Colonic mucosa (tissue), 4 donors: ENCODE data around the gene CD70. TPM values are rescaled to one million over a fixed set of nuclear protein-coding genes. Genes with fewer than 3 reads are reported as not detected.
"Not testable (repeated sequence)": the region's sequence is repeated elsewhere in the genome, so short reads cannot be mapped to it uniquely, and the experiment has no call there.

Experiments used
- DNase-seq: peaks from one replicate; pipeline ENCODE4 v3.0.0-alpha.2; 2020
- H3K27ac ChIP-seq: fragments of 200-600 bp; one replicate; pipeline ENCODE4 v1.8.0; 2021
- H3K27me3 ChIP-seq: fragments of 200-600 bp; one replicate; pipeline ENCODE4 v1.8.0; 2021
- H3K36me3 ChIP-seq: fragments of 200-600 bp; one replicate; pipeline ENCODE4 v1.8.0; 2021
- H3K4me1 ChIP-seq: fragments of 200-600 bp; one replicate; pipeline ENCODE4 v1.8.0; 2021; ENCODE audit warnings: mild to moderate bottlenecking
- H3K4me3 ChIP-seq: fragments of 200-600 bp; one replicate; pipeline ENCODE4 v1.8.0; 2021
- H3K9ac ChIP-seq, 2 donors: one replicate each; pipeline ENCODE4 v1.7.0; 2013; ENCODE audit warnings: control low read depth in 2 of 2, low read depth in 2 of 2, low read length in 2 of 2
- H3K9me3 ChIP-seq: fragments of 200-600 bp; one replicate; pipeline ENCODE4 v1.8.0; 2021
- intact Hi-C: fragments of 100-400 bp; cut with DNase I; formaldehyde crosslinking; loops from one replicate; pipeline ENCODE4 v1.14.1; 2022
- total RNA-seq, 2 donors: library from RNA; stranded (reverse); fragmentation: NEBNext Ultra II Directional in 1 of 2; extraction: Animal tissue kit (Norgen Biotek cat#: 25700) in 1 of 2; gene quantifications; one replicate each; pipeline ENCODE4 v1.2.1, GENCODE V29; 2021
- TF ChIP-seq, protein P1 (sequence below): fragments of 200-600 bp; IDR thresholded peaks from one replicate; pipeline ENCODE4 v1.8.0; 2022; ENCODE audit warnings: antibody characterized with exemption, mild to moderate bottlenecking
- donor health status: healthy.
- donor health status: DM: no; HTN: no; CAD: no.
- donor health status: DM: no; HTN: no; CAD: no.

The CD70 gene
- total RNA-seq, 2 donors from 2014 or later, result 0.27 to 0.57 TPM

DNA sequence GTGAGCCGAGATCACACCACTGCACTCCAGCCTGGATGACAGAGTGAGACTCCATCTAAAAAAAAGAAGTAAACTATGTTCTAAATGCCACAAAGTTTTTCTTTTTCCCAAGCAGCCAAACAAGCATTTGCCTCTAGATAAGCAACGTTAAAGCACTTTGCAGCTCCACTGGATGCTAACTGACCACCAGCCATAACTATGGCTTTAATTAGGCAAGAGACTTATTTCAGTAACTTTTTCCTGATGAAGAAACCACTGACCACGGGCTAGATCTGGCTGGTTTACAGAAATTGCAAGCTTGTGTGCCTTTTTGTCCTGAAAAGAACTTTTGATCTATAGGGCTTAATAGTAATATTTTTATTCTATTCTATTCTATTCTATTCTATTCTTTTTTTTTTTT, 22.1 kb downstream of the CD70 start:
- DNase-seq, result no peak
- H3K27me3 ChIP-seq, result no peaks in the 10 kb centered on the region

DNA sequence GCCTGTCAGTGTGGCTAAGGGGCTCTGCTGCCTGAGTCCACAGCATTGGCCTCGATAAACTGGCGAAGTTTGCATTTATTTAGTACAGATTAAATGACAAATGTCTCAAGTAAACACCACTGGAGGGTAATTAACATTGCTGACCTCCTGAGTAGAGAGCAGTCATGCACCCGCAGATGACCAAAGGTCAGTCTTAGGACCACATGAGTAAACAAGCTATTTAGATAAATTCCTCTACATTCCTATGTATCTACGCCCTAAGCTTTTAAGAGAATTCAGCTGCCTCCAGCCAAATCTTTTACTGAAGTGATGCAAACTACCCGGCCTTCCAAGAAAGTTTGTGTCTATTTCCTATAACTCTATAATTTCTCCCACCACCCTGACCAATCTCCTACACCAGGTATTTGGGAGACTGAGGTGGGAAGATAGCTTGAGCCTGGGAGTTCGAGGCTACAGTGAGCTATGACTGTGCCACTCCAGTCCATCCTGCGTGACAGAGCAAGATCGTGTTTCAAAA, 22.9 kb downstream of the CD70 start:
- no peak for DNase-seq
- Histone ChIP-seq H3K27ac (no peak overlapping the region), H3K9ac (no peak overlapping the region), H3K27me3 (no peaks in the 10 kb centered on the region), H3K36me3 (no peaks in the 10 kb centered on the region), H3K4me3 (no peak overlapping the region), H3K9me3 (no peaks in the 10 kb centered on the region), H3K4me1 (no peaks in the 10 kb centered on the region)
- TF ChIP-seq, protein P1, sequence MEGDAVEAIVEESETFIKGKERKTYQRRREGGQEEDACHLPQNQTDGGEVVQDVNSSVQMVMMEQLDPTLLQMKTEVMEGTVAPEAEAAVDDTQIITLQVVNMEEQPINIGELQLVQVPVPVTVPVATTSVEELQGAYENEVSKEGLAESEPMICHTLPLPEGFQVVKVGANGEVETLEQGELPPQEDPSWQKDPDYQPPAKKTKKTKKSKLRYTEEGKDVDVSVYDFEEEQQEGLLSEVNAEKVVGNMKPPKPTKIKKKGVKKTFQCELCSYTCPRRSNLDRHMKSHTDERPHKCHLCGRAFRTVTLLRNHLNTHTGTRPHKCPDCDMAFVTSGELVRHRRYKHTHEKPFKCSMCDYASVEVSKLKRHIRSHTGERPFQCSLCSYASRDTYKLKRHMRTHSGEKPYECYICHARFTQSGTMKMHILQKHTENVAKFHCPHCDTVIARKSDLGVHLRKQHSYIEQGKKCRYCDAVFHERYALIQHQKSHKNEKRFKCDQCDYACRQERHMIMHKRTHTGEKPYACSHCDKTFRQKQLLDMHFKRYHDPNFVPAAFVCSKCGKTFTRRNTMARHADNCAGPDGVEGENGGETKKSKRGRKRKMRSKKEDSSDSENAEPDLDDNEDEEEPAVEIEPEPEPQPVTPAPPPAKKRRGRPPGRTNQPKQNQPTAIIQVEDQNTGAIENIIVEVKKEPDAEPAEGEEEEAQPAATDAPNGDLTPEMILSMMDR, result no peak
- intact Hi-C loops, result no loop called here

More for the DNA sequence above, 22.1 kb downstream of the CD70 start:
- intact Hi-C loops, result no loop called here
- Histone ChIP-seq H3K9me3 (no peaks in the 10 kb centered on the region), H3K4me3 (no peak overlapping the region), H3K9ac (no peak overlapping the region), H3K4me1 (no peaks in the 10 kb centered on the region), H3K36me3 (no peaks in the 10 kb centered on the region), H3K27ac (no peak overlapping the region)
- TF ChIP-seq, protein P1, result no peak

DNA sequence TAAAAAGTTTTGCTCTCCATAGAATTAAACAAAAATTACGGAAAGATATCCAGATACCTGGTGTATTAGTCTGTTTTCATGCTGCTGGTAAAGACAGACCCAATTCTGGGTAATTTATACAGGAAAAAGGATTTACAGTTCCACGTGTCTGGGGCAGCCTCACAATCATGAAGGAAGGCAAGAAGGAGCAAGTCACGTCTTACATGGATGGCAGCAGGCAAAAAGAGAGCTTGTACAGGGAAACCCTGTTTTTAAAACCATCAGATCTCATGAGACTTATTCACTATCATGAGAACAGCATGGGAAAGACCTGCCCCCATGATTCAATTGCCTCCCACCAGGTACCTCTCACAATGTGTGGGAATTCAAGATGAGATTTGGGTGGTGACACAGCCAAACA, 24.2 kb downstream of the CD70 start:
- not testable (repeated sequence) for H3K36me3 ChIP-seq, H3K9me3 ChIP-seq

DNA sequence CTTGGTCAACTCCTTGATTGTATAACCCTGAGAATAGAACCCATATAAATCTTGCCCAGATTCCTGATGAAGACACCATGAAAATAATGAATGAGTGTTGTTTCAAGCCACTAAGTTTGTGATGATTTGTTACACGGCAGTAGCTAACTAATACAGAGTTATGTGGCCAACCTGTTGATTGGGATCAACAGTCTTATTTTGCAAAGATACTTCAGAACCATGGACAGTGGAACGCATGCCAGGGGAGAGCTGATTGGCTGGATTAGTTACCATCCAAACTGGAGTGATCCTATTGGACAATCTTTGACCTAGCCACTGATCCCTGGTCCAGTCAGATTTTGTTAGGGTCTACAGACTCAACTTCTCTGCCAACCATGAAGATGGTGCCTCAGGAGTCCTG, 26.6 kb downstream of the CD70 start:
- no peaks in the 10 kb centered on the region for H3K9me3 ChIP-seq
- TF ChIP-seq, protein P1, result no peak
- H3K4me3 ChIP-seq, result no peak overlapping the region
- no peak for DNase-seq
- intact Hi-C loops, result no loop called here
- no peak overlapping the region for H3K9ac ChIP-seq
- no peaks in the 10 kb centered on the region for H3K4me1 ChIP-seq
- no peak overlapping the region for H3K27ac ChIP-seq
- no peaks in the 10 kb centered on the region for H3K36me3 ChIP-seq
- no peaks in the 10 kb centered on the region for H3K27me3 ChIP-seq

More for the DNA sequence above, 24.2 kb downstream of the CD70 start:
- H3K27ac ChIP-seq, intact Hi-C loops, H3K4me1 ChIP-seq, H3K27me3 ChIP-seq, H3K4me3 ChIP-seq, H3K9ac ChIP-seq, DNase-seq: not testable (repeated sequence)

DNA sequence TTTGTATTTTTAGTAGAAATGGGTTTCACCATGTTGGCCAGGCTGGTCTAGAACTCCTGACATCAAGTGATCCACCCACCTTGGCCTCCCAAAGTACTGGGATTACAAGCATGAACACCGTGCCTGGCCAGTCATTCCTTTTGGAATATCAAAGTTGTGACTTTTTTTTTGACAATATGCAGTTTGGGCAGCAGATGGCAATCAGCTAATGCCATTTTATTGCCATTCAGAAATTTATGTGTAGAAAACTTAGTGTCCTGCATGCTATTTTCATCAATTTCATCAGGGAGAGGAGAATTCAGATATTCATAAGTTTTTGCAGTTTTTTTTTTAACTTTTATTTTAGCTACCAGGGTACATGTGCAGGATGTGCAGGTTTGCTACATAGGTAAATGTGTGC, 28.5 kb downstream of the CD70 start:
- H3K9ac ChIP-seq, H3K4me1 ChIP-seq, H3K9me3 ChIP-seq, H3K4me3 ChIP-seq, H3K36me3 ChIP-seq, H3K27ac ChIP-seq, DNase-seq, H3K27me3 ChIP-seq, intact Hi-C loops: not testable (repeated sequence)

DNA sequence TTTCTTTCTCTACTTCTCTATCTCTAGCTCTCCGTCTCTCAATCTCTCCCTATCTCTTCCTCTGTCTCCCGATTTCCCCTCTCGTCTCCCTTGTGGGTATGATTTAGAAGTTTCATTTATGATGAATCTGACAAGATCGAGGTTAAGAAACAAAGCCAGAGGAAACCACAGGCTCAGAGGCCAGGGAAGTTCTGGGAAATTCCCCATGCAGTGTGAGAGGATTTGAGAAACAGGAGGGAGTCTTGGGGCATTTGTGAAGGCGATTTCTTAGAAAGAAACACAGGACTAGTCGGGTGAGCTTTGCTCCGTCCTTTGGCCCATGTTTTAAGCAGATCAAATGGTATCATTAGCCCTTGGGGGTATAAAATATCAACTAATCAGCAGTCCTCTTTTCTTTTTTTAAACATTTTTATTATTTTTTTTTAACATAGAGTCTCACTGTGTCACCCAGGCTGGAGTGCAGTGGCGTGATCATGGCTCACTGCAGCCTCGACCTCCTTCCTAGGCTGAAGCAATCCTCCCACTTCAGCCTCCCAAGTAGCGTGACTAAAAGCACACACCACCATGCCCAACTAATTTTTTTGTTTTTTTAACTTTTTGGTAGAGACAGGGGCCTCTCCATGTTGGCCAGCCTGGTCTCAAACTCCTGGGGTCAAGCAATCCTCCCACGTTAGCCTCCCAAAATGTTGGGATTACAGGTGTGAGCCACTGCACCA, 34.3 kb downstream of the CD70 start:
- Histone ChIP-seq H3K27me3 (no peaks in the 10 kb centered on the region), H3K4me3 (no peak overlapping the region), H3K9ac (no peak overlapping the region), H3K27ac (no peak overlapping the region), H3K36me3 (no peaks in the 10 kb centered on the region), H3K9me3 (no peaks in the 10 kb centered on the region), H3K4me1 (no peaks in the 10 kb centered on the region)
- TF ChIP-seq, protein P1, result no peak
- intact Hi-C loops, result no loop called here
- DNase-seq, result no peak
